NOMO-1 treated with dmso at 0.1 percent for 144 hours (cell line): ENCODE measurements around the gene TRUB2.

Experiments
- DNase-seq: peaks from one replicate; lab custom pipeline; 2025; ENCODE audit not compliant: unreplicated experiment; lab: John Stamatoyannopoulos, UW

The TRUB2 gene

GRCh38 chr9:128274245-128274644 is 48.0 kb downstream of the TRUB2 start:
- no peak for DNase-seq

GRCh38 chr9:128271512-128271911 is 50.7 kb downstream of the TRUB2 start:
- DNase-seq: no peak

- no peak for DNase-seq
Measured at GRCh38 chr9:128271112-128271511, 51.1 kb downstream of the TRUB2 start.

- DNase-seq: no peak
Measured at GRCh38 chr9:128266868-128267590, 55.2 kb downstream of the TRUB2 start.

GRCh38 chr9:128265348-128265847 is 56.8 kb downstream of the TRUB2 start:
- DNase-seq: no peak

- DNase-seq: no peak
Measured at GRCh38 chr9:128262687-128263086, 59.6 kb downstream of the TRUB2 start.

- no peak for DNase-seq
Measured at GRCh38 chr9:128260340-128260739, 61.9 kb downstream of the TRUB2 start.

- DNase-seq: no peak
Measured at GRCh38 chr9:128259156-128259555, 63.1 kb downstream of the TRUB2 start.

- no peak for DNase-seq
Measured at GRCh38 chr9:128258326-128258725, 63.9 kb downstream of the TRUB2 start.

GRCh38 chr9:128257907-128258306 is 64.3 kb downstream of the TRUB2 start:
- DNase-seq: no peak

GRCh38 chr9:128257086-128257825 is 65.0 kb downstream of the TRUB2 start:
- DNase-seq: no peak
